GM19328 (cell line): Measurements from ENCODE around the gene SMCP.

Experiments
- ATAC-seq: cut with Tn5 transposase; IDR thresholded peaks from one replicate; pipeline ENCODE4 v1.9.1; 2021; ENCODE audit warnings: mild to moderate bottlenecking, moderate library complexity; ENCODE audit not compliant: unreplicated experiment

The SMCP gene

DNA sequence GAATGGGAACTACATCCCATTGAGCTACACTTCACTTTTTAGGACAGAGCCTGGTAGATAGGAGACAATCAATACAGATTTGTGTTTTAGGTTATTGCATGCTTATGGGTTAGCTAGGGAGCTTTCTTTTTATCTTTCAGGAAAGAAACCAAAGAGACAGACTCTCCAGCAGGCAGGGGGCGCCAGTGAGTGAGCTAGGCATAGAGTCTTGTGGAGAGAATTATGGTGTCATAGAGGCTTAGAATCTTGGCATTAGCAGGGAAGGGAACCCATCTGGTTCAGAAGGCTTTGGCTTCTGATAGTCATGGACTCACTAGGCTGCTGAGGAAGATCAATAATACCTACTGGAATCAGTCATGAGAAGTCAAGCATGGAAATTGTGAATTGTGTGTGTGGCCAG lies at the start of gene SMCP:
SMCP (plus strand) TSS at position 281 of the 400 bp plus-strand sequence. CDS start 6,101 bp downstream, outside the sequence.
- ATAC-seq: no peak

DNA sequence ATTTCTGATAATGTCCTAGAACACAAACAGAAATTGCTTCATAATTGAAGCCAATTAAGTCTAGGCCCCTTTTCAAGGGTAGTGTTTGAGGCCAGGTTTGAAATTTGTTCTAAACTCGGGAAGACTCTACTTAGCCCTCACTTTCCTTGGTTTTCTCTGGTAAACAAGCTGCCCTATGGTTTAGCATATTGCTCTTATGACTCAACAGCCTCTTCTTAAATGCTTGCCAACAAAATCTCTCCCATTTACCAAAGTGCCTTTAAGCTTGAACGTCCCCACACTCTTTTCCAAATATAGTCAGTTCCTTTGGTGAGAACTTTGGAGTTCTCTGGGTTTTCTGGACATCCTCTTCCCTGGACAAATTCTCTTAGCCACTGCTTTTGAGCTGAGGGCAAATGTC lies 41.3 kb upstream of the SMCP start:
- ATAC-seq: no peak

- no peak for ATAC-seq
Measured at GRCh38 chr1:152842556-152842955, 35.6 kb upstream of the SMCP start, which contains the start of gene LCE6A. TSS of gene LCE6A (plus strand) at chr1:152842856. CDS start at chr1:152843521, 665 bp downstream.

- ATAC-seq: no peak
Measured at GRCh38 chr1:152855661-152856060, 22.5 kb upstream of the SMCP start.

- ATAC-seq: no peak
Measured at GRCh38 chr1:152858062-152858461, 20.1 kb upstream of the SMCP start.

DNA sequence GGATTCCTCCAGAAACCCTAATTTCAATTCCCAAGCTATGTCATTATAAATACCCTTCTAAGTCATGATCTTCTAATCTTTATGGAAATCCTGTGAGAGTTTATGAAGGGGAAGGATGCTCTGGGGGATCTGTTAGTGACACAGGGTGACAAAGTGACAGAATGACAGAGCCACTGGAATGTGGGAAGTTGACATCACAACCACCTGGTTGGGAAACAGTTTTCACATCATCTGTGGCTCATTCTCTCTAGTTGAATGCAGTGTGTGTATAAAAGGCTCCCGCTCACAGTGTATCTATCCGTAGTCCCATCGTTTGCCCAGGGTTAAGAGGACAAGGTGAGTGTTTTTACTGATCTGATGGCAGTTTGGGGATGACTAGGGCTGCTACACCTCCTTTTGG lies 18.4 kb upstream of the SMCP start, which contains the start of gene LCE7A:
LCE7A (plus strand) TSS at position 301 of the 400 bp plus-strand sequence. CDS start 702 bp downstream, outside the sequence.
- ATAC-seq: no peak

- no peak for ATAC-seq
Measured at GRCh38 chr1:152860129-152860528, 18.0 kb upstream of the SMCP start.

DNA sequence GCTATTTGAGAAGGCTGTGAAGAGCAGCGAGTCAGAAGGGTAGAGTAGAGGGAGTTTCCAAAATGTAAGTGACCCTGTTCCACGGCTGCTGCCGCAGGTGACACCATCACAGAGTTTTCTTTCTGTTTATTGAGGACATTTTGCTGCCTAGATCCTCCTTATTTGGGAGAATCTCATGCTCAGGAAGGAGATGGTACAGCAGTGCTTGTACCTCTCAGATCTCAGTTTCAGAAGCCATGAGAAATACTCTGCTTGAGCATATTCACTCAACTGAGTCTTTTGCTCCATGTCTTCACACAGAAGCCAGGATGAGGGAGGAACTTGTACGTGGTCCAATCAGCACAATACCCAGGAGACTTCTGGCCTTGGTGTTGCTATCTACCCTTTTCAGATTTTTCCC lies 16.7 kb upstream of the SMCP start:
- no peak for ATAC-seq

DNA sequence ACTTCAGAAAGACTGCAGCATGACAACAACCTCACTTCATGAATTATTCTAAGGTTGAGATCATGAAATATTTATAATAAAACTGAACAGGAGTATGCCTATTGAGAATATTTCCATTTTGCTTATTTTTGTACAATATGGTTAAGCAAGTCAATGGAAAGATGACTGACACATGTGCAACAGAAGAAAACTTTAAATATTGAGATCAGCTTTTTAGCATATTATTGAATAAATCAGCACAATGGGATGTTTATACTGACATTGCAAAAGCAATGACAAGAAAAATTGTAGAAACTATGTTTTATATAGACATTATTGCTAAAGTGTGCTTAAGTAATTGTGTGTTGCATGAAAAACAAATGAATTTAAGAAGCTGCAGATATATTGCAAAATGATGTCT lies 13.7 kb upstream of the SMCP start:
- no peak for ATAC-seq

DNA sequence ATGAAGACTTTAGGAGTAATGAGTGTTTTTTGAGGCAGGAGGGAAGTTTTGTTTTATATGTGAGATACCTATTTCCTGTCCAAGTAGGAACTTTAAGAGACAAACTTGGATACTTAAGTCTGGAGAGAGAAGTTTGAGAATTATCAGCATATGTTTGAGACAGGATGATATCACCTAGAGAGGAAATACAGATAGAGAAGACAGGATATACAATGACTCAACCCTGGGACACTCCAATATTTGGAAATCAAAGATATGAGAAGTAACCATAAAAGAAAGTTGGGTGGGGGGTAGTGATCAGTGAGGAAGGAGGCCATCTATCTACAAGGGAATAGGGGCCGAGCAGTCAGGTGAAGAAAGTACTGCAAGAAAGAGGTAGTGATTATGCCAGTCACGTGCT lies 11.8 kb upstream of the SMCP start:
- no peak for ATAC-seq

GRCh38 chr1:152869808-152870419 lies 8.2 kb upstream of the SMCP start:
- no peak for ATAC-seq

- no peak for ATAC-seq
Measured at GRCh38 chr1:152870831-152871730, 7.0 kb upstream of the SMCP start.

GRCh38 chr1:152871731-152872126 lies 6.4 kb upstream of the SMCP start:
- no peak for ATAC-seq

GRCh38 chr1:152873495-152873894 lies 4.6 kb upstream of the SMCP start:
- ATAC-seq: no peak

GRCh38 chr1:152876827-152877226 lies 1.3 kb upstream of the SMCP start:
- no peak for ATAC-seq

- no peak for ATAC-seq
Measured at GRCh38 chr1:152879559-152880198, 1.6 kb downstream of the SMCP start.

DNA sequence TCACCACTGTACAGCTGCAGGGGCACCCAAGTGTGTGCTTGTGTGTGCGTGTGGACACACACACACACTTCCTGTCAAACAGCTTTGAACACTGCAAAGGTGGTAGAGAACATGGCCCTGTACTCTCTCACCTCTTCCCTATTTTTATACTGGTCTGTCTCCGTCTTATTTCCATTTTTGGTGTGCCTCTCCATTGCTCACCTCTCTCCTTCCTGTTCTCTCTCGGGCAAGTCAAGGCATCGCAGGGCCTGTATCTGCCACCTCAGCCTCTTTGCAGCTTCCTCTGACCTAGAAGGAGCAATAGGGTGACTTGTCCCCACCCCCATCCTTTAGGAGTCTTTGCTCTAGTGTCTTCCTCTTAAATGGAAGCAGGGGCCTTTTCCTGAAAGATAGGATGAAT lies 2.2 kb downstream of the SMCP start:
- ATAC-seq: no peak

DNA sequence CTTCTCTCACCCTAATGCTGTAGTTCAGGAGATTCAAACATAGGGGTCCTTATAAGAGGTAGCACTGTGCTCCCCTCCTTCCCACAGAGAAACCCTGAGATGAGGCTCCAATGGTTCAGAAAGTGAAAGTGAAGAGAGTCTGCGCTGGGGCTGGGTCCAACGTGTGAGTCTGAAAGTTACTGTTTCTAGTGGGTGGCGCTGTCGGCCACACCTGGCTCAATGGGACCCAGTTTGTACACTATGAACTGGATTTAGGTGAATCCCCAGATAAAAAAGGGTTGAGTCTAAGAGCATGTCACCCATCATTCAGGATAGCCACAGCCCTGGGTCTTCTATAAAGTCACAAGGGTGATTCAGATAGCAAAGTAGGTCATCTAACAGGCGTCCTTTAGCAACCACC lies 2.8 kb downstream of the SMCP start:
- ATAC-seq: no peak

DNA sequence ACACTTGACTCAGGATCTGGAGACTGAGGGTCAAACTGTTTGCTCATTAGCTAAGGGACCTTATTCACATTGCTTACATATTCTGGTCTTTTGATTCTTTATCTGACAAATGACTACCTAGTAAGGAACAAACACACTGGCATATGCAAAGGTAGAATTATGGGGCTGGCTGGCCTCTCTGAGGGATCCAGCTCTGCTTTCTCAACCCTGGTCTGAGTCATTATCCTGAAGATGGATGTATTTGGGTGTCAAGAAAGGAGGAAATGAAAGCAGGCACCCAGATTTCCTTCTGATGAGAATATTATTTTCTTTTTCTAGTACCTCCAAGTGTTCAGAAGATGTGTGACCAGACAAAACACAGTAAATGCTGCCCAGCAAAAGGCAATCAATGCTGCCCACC lies 6.0 kb downstream of the SMCP start:
- ATAC-seq: no peak

- no peak for ATAC-seq
Measured at GRCh38 chr1:152884506-152884905, 6.4 kb downstream of the SMCP start.

- no peak for ATAC-seq
Measured at GRCh38 chr1:152884966-152885624, 7.0 kb downstream of the SMCP start.
